ENCODE results near the gene KMT2E.

KMT2E gene

DNA sequence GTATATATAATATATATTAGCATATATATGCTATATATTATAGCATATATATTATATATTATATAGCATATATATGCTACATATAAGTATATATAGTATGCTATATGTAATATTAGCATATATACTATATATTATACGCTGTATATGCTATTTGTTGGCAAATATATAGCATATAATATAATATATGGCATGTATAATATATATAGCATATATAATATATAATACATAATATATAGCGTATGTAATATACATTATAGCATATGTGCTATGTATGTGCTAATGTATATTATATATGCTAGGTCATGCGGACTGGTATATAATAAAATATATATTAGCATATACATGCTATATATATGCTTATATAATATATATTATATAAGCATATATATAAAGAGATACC is 72.8 kb downstream of the KMT2E start:
- H3K9me3 ChIP-seq (ENCODE audit: control insufficient read depth in 2 of 2, low read length in 2 of 2): no peaks in the 10 kb centered on the region
- H3K27ac ChIP-seq (ENCODE audit: low read length): no peak overlapping the region
- no peak overlapping the region for H3K4me3 ChIP-seq (ENCODE audit: low read length in 2 of 2)
- no peaks in the 10 kb centered on the region for H3K27me3 ChIP-seq (ENCODE audit: control insufficient read depth in 1 of 2, insufficient read depth in 2 of 2, low read length in 2 of 2)
- H3K4me1 ChIP-seq (ENCODE audit: control insufficient read depth, insufficient read depth, low read length): no peaks in the 10 kb centered on the region
- no peak overlapping the region for H3K9ac ChIP-seq (ENCODE audit: low read length in 2 of 2)
- peaks cover 2 to 17% of the 10 kb centered on the region in 2 donors for H3K36me3 ChIP-seq (ENCODE audit: control insufficient read depth in 2 of 2, insufficient read depth in 2 of 2, low read length in 2 of 2)

DNA sequence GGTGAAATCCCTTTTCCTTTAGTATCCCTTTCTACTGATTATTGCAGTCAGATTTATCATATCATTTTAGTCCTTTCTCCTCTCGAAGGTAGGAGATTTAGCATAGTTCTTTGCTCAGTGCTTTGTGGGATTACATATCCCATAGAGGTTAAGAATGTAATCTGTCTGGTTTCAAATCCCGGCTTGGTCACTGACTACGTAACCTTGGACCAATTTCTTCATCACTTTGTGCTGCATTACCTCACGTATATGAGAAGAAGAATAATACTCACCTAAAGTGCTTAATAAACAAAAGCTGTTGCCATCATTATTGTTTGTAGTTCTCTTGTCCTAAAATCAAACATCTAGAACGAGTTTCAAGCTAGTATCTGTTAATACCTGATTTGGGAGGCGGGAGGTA is 74.0 kb downstream of the KMT2E start:
- Histone ChIP-seq H3K4me3 (ENCODE audit: low read length in 2 of 2) (no peak overlapping the region), H3K9ac (ENCODE audit: low read length in 2 of 2) (no peak overlapping the region), H3K4me1 (ENCODE audit: control insufficient read depth, insufficient read depth, low read length) (no peaks in the 10 kb centered on the region), H3K36me3 (ENCODE audit: control insufficient read depth in 2 of 2, insufficient read depth in 2 of 2, low read length in 2 of 2) (peaks cover 8 to 10% of the 10 kb centered on the region in 2 donors), H3K27me3 (ENCODE audit: control insufficient read depth in 1 of 2, insufficient read depth in 2 of 2, low read length in 2 of 2) (no peaks in the 10 kb centered on the region), H3K27ac (ENCODE audit: low read length) (no peak overlapping the region), H3K9me3 (ENCODE audit: control insufficient read depth in 2 of 2, low read length in 2 of 2) (no peaks in the 10 kb centered on the region)

DNA sequence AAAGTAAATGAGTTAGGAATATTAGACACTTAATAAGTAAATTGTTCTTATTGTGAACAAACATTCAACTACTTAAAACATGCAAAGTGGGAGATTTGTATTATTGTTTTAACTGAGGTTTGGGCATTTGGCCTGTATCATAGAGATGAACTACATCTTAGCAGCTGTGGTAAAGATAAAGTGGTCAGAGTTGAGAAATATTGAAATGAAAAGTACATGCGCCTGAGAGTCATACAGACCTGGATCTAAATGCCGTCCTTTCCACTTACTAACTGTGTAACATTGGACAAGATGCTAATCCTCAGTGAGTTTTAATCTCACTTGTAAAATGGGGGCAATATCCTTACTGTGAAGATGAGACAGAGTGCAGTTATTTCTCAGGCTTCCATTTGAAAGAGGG is 74.5 kb downstream of the KMT2E start:
- no peaks in the 10 kb centered on the region for H3K4me1 ChIP-seq (ENCODE audit: control insufficient read depth, insufficient read depth, low read length)
- no peaks in the 10 kb centered on the region for H3K9me3 ChIP-seq (ENCODE audit: control insufficient read depth in 2 of 2, low read length in 2 of 2)
- H3K36me3 ChIP-seq (ENCODE audit: control insufficient read depth in 2 of 2, insufficient read depth in 2 of 2, low read length in 2 of 2): peaks cover 6 to 11% of the 10 kb centered on the region in 2 donors
- no peak overlapping the region for H3K27ac ChIP-seq (ENCODE audit: low read length)
- no peaks in the 10 kb centered on the region for H3K27me3 ChIP-seq (ENCODE audit: control insufficient read depth in 1 of 2, insufficient read depth in 2 of 2, low read length in 2 of 2)
- H3K4me3 ChIP-seq (ENCODE audit: low read length in 2 of 2): no peak overlapping the region
- no peak overlapping the region for H3K9ac ChIP-seq (ENCODE audit: low read length in 2 of 2)

DNA sequence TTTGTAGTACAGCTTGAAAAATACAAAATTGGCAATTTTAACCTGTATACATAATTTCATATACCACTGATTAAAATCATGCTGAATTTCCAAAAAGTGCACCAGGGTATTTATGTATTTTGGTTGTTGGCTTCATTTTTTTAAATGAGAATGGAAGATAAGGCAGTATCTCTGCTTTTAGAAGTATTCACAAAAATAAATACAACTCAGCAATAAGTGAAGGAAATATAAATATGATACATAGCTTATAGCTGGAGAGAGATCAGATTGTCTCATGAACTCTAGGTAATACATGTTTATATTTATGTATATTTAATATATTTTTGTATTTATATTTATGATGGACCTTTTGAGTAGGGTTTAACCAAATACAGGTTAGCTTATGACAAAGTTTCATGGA is 81.0 kb downstream of the KMT2E start:
- Histone ChIP-seq H3K4me1 (ENCODE audit: control insufficient read depth, insufficient read depth, low read length) (peaks cover 3% of the 10 kb centered on the region), H3K4me3 (ENCODE audit: low read length in 2 of 2) (no peak overlapping the region), H3K9ac (ENCODE audit: low read length in 2 of 2) (no peak overlapping the region), H3K27me3 (ENCODE audit: control insufficient read depth in 1 of 2, insufficient read depth in 2 of 2, low read length in 2 of 2) (no peaks in the 10 kb centered on the region), H3K36me3 (ENCODE audit: control insufficient read depth in 2 of 2, insufficient read depth in 2 of 2, low read length in 2 of 2) (peaks cover 2 to 27% of the 10 kb centered on the region in 2 donors), H3K9me3 (ENCODE audit: control insufficient read depth in 2 of 2, low read length in 2 of 2) (no peaks in the 10 kb centered on the region), H3K27ac (ENCODE audit: low read length) (no peak overlapping the region)

DNA sequence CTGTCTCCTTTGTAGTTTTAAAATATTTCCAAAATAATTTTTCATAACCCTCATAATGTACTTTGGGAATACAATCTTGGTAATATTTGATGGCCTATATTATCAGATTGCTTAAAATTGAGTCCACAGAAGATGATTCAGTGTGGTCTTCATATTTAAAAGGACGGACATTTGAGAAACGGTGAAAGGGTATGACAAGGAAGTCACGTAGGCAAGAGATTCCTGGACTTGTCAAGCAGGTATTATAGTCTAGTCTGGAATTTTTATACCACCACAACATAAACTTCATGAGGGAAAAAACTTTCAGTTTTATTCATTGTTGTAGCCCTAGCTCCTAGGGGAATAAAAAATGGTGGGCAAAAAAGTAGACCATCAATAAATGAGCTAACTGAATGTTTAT is 82.3 kb downstream of the KMT2E start:
- H3K4me1 ChIP-seq (ENCODE audit: control insufficient read depth, insufficient read depth, low read length): peaks cover 3% of the 10 kb centered on the region
- no peak overlapping the region for H3K9ac ChIP-seq (ENCODE audit: low read length in 2 of 2)
- H3K9me3 ChIP-seq (ENCODE audit: control insufficient read depth in 2 of 2, low read length in 2 of 2): no peaks in the 10 kb centered on the region
- H3K27ac ChIP-seq (ENCODE audit: low read length): no peak overlapping the region
- H3K4me3 ChIP-seq (ENCODE audit: low read length in 2 of 2): no peak overlapping the region
- H3K36me3 ChIP-seq (ENCODE audit: control insufficient read depth in 2 of 2, insufficient read depth in 2 of 2, low read length in 2 of 2): peaks cover 2 to 27% of the 10 kb centered on the region in 2 donors
- no peaks in the 10 kb centered on the region for H3K27me3 ChIP-seq (ENCODE audit: control insufficient read depth in 1 of 2, insufficient read depth in 2 of 2, low read length in 2 of 2)

DNA sequence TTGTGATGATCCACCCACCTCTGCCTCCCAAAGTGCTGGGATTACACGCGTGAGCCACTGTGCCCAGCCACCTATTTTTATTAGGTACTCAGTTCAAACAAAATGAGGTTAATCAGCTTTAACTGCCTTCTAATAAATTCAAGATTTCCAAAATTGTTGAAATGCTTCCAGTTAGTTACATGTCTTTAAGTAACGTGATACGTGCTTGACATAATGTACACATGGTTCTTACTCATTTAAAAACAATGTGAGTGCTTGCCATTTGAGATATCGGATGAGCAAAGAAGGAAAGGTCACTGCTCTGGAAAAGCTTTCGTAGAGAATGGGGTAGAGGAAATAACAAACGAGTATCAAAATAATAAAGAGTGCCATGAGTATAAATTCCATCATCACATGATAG is 83.6 kb downstream of the KMT2E start:
- Histone ChIP-seq H3K27ac (ENCODE audit: low read length) (no peak overlapping the region), H3K4me3 (ENCODE audit: low read length in 2 of 2) (no peak overlapping the region), H3K4me1 (ENCODE audit: control insufficient read depth, insufficient read depth, low read length) (peaks cover 3% of the 10 kb centered on the region), H3K36me3 (ENCODE audit: control insufficient read depth in 2 of 2, insufficient read depth in 2 of 2, low read length in 2 of 2) (peaks cover 2 to 21% of the 10 kb centered on the region in 2 donors), H3K9me3 (ENCODE audit: control insufficient read depth in 2 of 2, low read length in 2 of 2) (no peaks in the 10 kb centered on the region), H3K27me3 (ENCODE audit: control insufficient read depth in 1 of 2, insufficient read depth in 2 of 2, low read length in 2 of 2) (no peaks in the 10 kb centered on the region), H3K9ac (ENCODE audit: low read length in 2 of 2) (no peak overlapping the region)

DNA sequence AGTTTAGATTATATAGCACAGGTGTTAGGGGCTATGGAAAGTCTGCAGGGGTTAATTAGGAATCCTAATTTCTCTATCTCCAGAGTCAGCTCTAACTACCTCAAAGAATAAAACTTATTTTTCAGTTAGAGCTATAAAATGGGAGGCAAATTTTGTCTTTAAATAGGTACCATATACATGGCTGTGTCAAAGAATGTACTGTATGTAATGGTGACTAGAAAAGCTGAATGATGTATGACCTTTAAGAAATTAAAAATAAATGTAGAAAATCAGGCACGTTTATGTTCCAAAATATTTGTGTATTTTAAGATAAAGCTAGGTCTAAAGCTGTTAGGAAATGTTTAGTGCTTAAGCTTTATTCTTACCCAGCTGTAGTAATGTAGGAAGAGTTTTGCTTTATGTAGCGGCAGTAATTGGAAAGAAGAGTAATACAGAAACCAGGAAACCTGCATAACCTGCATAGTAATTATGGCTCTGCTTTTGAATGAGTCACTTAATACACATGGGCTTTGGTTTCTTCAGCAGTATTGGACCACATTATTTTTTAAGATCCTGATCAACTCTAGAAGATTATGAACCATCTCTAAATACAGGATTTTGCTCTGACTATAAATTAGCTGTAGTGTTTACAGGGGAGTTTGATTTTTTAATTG is 85.0 kb downstream of the KMT2E start:
- Histone ChIP-seq H3K9ac (ENCODE audit: low read length in 2 of 2) (no peak overlapping the region), H3K27me3 (ENCODE audit: control insufficient read depth in 1 of 2, insufficient read depth in 2 of 2, low read length in 2 of 2) (no peaks in the 10 kb centered on the region), H3K4me3 (ENCODE audit: low read length in 2 of 2) (no peak overlapping the region), H3K36me3 (ENCODE audit: control insufficient read depth in 2 of 2, insufficient read depth in 2 of 2, low read length in 2 of 2) (peaks cover 0 to 19% of the 10 kb centered on the region in 2 donors), H3K9me3 (ENCODE audit: control insufficient read depth in 2 of 2, low read length in 2 of 2) (no peaks in the 10 kb centered on the region), H3K27ac (ENCODE audit: low read length) (no peak overlapping the region), H3K4me1 (ENCODE audit: control insufficient read depth, insufficient read depth, low read length) (peaks cover 3% of the 10 kb centered on the region)

DNA sequence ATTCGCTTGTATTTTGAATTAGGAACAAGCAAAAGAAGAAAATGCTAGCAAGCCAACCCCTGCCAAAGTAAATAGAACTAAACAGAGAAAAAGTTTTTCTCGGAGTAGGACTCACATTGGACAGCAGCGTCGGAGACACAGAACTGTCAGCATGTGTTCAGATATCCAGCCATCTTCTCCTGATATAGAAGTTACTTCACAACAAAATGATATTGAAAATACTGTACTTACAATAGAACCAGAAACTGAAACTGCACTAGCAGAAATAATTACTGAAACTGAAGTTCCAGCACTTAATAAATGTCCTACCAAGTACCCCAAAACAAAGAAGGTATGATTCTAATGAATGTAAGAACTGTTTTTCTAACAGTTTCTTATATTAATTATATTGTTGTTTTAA is 87.9 kb downstream of the KMT2E start:
- Histone ChIP-seq H3K36me3 (ENCODE audit: control insufficient read depth in 2 of 2, insufficient read depth in 2 of 2, low read length in 2 of 2) (peaks cover 5 to 27% of the 10 kb centered on the region in 2 donors), H3K9ac (ENCODE audit: low read length in 2 of 2) (no peak overlapping the region), H3K27me3 (ENCODE audit: control insufficient read depth in 1 of 2, insufficient read depth in 2 of 2, low read length in 2 of 2) (no peaks in the 10 kb centered on the region), H3K27ac (ENCODE audit: low read length) (no peak overlapping the region), H3K4me1 (ENCODE audit: control insufficient read depth, insufficient read depth, low read length) (peaks cover 3% of the 10 kb centered on the region), H3K4me3 (ENCODE audit: low read length in 2 of 2) (no peak overlapping the region), H3K9me3 (ENCODE audit: control insufficient read depth in 2 of 2, low read length in 2 of 2) (no peaks in the 10 kb centered on the region)

DNA sequence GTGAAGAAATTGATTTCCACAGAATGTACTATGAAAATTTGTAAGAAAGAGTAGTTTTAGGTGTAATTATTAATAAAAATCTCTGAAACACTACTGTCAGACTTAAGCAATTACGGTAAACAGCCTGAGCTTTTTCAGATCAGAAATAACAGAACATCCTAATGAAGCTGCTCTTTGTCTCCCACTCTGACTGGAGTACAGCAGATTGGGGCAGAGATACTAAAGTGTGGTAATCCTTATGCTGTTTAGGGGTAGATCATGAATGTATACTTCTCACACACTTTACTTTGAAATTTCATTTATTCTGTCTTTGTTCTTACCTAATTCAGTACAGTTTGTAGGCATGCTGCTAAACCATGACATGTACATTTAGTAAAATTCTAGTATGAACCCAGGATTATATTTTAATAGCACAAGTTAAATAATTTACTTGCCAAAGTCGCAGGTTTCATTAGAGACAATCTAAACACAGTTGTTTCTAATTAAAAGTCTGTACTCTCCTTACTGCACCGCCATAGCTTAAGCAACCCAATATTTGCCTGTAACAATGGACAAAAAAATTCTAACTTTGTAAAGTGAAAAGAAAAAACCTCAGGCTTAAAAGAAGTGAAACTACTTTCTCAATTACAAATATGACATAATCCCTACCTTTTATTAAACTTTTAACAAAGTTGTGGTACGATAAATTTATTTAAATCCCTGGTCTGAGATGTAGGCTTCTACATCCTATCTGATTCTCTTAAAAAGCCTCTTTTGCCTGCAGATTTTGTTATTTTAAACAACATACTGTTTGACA is 88.8 kb downstream of the KMT2E start:
- H3K9me3 ChIP-seq (ENCODE audit: control insufficient read depth in 2 of 2, low read length in 2 of 2): no peaks in the 10 kb centered on the region
- peak overlapping the region in 1 of 2 donors; percentile 49 for H3K9ac ChIP-seq (ENCODE audit: low read length in 2 of 2)
- H3K4me3 ChIP-seq (ENCODE audit: low read length in 2 of 2): no peak overlapping the region
- no peaks in the 10 kb centered on the region for H3K27me3 ChIP-seq (ENCODE audit: control insufficient read depth in 1 of 2, insufficient read depth in 2 of 2, low read length in 2 of 2)
- H3K4me1 ChIP-seq (ENCODE audit: control insufficient read depth, insufficient read depth, low read length): peaks cover 3% of the 10 kb centered on the region
- H3K36me3 ChIP-seq (ENCODE audit: control insufficient read depth in 2 of 2, insufficient read depth in 2 of 2, low read length in 2 of 2): peaks cover 12 to 29% of the 10 kb centered on the region in 2 donors
- no peak overlapping the region for H3K27ac ChIP-seq (ENCODE audit: low read length)

DNA sequence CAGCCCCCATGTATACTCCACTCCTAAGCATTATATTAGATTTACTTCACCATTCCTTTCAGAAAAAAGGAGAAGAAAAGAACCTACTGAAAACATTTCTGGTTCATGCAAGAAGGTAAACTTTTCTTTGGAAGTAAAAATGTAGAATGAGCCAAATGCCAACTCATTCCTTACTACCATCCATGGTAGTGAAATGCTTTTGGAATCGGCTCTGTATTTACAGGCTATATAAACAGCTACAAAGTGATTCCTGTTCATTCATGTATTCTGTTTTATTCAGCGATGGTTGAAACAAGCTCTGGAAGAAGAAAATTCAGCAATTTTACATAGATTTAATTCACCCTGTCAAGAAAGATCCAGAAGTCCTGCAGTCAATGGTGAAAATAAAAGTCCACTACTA is 91.6 kb downstream of the KMT2E start:
- Histone ChIP-seq H3K9me3 (ENCODE audit: control insufficient read depth in 2 of 2, low read length in 2 of 2) (no peaks in the 10 kb centered on the region), H3K27me3 (ENCODE audit: control insufficient read depth in 1 of 2, insufficient read depth in 2 of 2, low read length in 2 of 2) (no peaks in the 10 kb centered on the region), H3K27ac (ENCODE audit: low read length) (no peak overlapping the region), H3K36me3 (ENCODE audit: control insufficient read depth in 2 of 2, insufficient read depth in 2 of 2, low read length in 2 of 2) (peaks cover 26 to 42% of the 10 kb centered on the region in 2 donors), H3K9ac (ENCODE audit: low read length in 2 of 2) (no peak overlapping the region), H3K4me1 (ENCODE audit: control insufficient read depth, insufficient read depth, low read length) (no peaks in the 10 kb centered on the region), H3K4me3 (ENCODE audit: low read length in 2 of 2) (no peak overlapping the region)

DNA sequence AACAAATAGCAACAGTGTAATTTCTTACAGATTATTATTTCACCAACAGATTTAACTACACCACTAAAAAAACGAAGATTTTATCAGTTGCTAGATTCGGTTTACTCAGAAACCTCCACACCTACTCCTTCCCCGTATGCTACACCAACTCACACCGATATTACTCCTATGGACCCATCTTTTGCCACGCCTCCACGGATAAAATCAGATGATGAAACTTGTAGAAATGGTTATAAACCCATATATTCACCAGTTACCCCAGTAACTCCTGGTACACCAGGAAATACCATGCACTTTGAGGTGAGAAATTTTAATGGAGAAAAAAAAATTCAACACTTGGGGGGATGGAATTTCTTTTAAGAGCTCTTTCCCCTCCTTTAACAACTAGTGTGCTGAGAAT is 92.5 kb downstream of the KMT2E start:
- Histone ChIP-seq H3K4me3 (ENCODE audit: low read length in 2 of 2) (no peak overlapping the region), H3K9ac (ENCODE audit: low read length in 2 of 2) (no peak overlapping the region), H3K4me1 (ENCODE audit: control insufficient read depth, insufficient read depth, low read length) (no peaks in the 10 kb centered on the region), H3K9me3 (ENCODE audit: control insufficient read depth in 2 of 2, low read length in 2 of 2) (no peaks in the 10 kb centered on the region), H3K27me3 (ENCODE audit: control insufficient read depth in 1 of 2, insufficient read depth in 2 of 2, low read length in 2 of 2) (no peaks in the 10 kb centered on the region), H3K27ac (ENCODE audit: low read length) (no peak overlapping the region), H3K36me3 (ENCODE audit: control insufficient read depth in 2 of 2, insufficient read depth in 2 of 2, low read length in 2 of 2) (peaks cover 26 to 51% of the 10 kb centered on the region in 2 donors)

Data from stomach smooth muscle (tissue), 2 donors.